ENCODE data around the gene NLRP1. TPM values are rescaled to one million over a fixed set of nuclear protein-coding genes. Genes with fewer than 3 reads are reported as not detected.

Gene NLRP1
- total and polyA plus RNA-seq, 2 of the 13 experiments (the other 11 are each of a cell fraction or from before 2014, with no cell fraction given) = 3.4 to 3.7 TPM

- TF ChIP-seq ZBTB7A (CRISPR knock-in tag; IDR thresholded peaks at IDR 0.05) (0 out of 2 replicates have a peak, but pooled peaks have one; percentile 26), PRDM10 (CRISPR knock-in tag; IDR thresholded peaks at IDR 0.05; ENCODE audit: low read depth) (0 out of 2 replicates have a peak, but pooled peaks have one; percentile 1), ZNF841 (CRISPR knock-in tag; IDR thresholded peaks at IDR 0.05; ENCODE audit: borderline replicate concordance) (0 out of 2 replicates have a peak, but pooled peaks have one; percentile 52), ZNF264 (CRISPR knock-in tag; IDR thresholded peaks at IDR 0.05) (no peak), NFE2L1 (CRISPR knock-in tag; IDR thresholded peaks at IDR 0.05; ENCODE audit: borderline replicate concordance) (0 out of 2 replicates have a peak, but pooled peaks have one; percentile 8), ZNF337 (CRISPR knock-in tag; IDR thresholded peaks at IDR 0.05; ENCODE audit: borderline replicate concordance, low read depth) (no peak)
- TF ChIP-seq, protein P1, sequence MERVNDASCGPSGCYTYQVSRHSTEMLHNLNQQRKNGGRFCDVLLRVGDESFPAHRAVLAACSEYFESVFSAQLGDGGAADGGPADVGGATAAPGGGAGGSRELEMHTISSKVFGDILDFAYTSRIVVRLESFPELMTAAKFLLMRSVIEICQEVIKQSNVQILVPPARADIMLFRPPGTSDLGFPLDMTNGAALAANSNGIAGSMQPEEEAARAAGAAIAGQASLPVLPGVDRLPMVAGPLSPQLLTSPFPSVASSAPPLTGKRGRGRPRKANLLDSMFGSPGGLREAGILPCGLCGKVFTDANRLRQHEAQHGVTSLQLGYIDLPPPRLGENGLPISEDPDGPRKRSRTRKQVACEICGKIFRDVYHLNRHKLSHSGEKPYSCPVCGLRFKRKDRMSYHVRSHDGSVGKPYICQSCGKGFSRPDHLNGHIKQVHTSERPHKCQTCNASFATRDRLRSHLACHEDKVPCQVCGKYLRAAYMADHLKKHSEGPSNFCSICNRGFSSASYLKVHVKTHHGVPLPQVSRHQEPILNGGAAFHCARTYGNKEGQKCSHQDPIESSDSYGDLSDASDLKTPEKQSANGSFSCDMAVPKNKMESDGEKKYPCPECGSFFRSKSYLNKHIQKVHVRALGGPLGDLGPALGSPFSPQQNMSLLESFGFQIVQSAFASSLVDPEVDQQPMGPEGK (CRISPR knock-in tag; IDR thresholded peaks at IDR 0.05) = no peak
- TF ChIP-seq, protein P2, sequence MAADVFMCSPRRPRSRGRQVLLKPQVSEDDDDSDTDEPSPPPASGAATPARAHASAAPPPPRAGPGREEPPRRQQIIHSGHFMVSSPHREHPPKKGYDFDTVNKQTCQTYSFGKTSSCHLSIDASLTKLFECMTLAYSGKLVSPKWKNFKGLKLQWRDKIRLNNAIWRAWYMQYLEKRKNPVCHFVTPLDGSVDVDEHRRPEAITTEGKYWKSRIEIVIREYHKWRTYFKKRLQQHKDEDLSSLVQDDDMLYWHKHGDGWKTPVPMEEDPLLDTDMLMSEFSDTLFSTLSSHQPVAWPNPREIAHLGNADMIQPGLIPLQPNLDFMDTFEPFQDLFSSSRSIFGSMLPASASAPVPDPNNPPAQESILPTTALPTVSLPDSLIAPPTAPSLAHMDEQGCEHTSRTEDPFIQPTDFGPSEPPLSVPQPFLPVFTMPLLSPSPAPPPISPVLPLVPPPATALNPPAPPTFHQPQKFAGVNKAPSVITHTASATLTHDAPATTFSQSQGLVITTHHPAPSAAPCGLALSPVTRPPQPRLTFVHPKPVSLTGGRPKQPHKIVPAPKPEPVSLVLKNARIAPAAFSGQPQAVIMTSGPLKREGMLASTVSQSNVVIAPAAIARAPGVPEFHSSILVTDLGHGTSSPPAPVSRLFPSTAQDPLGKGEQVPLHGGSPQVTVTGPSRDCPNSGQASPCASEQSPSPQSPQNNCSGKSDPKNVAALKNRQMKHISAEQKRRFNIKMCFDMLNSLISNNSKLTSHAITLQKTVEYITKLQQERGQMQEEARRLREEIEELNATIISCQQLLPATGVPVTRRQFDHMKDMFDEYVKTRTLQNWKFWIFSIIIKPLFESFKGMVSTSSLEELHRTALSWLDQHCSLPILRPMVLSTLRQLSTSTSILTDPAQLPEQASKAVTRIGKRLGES (CRISPR knock-in tag; IDR thresholded peaks at IDR 0.05; ENCODE audit: borderline replicate concordance) = 0 out of 2 replicates have a peak, but pooled peaks have one; percentile 2
- peak; percentile 10; the same call in 2 of the 3 replicates for ATAC-seq
- H3K4me2 ChIP-seq (ENCODE audit: low read depth, low read length) = peak overlapping the region; percentile 98
- WGBS (ENCODE audit: low lambda C conversion rate) = 0% methylated on average over 17 of the region's 17 CpGs
- DNase-seq (ENCODE audit: low spot score) = no peak
- 0 out of 2 replicates have a peak, but pooled peaks cover 10% of the 10 kb centered on the region for H4K20me1 ChIP-seq (ENCODE audit: insufficient read depth, low read length)
- in situ Hi-C loops (cut with HindIII; ENCODE audit: extremely low pct_ligation_motif_present, low pct_unique_long_range_greater_than_20kb) (no loop called here), intact Hi-C loops (cut with micrococcal nuclease; ENCODE audit: unreplicated experiment) (no loop called here)
- peaks cover 38% of the 10 kb centered on the region for H3K4me1 ChIP-seq (ENCODE audit: insufficient read depth, low read length)
- peak overlapping the region; percentile 67 for H3K27ac ChIP-seq (ENCODE audit: extremely low read length, insufficient read depth, low read length)
- peaks cover 51% of the 10 kb centered on the region for H3K79me2 ChIP-seq (ENCODE audit: insufficient read depth, low read length)
- no peak overlapping the region for H2AFZ ChIP-seq (ENCODE audit: low read length)
- H3K27me3 ChIP-seq (ENCODE audit: control insufficient read depth in 1 of 2, insufficient read depth in 2 of 2, low read length in 2 of 2) = no peaks in the 10 kb centered on the region; a peak in 1 of 5 replicates
- H3K9ac ChIP-seq (ENCODE audit: insufficient read depth, low read depth, low read length) = peak overlapping the region; percentile 84
- H3K4me3 ChIP-seq (replicated peaks in 1 of 3; ENCODE audit: insufficient read depth in 1 of 3, low read depth in 2 of 3, low read length in 3 of 3) = peak overlapping the region; percentile 91 to 97 (median 96)
- peaks cover 1 to 9% of the 10 kb centered on the region in 2 experiments; a peak in 2 of 5 replicates for H3K36me3 ChIP-seq (replicated peaks in 1 of 2; ENCODE audit: control insufficient read depth in 1 of 2, insufficient read depth in 2 of 2, low read length in 2 of 2)
- BruUV-seq (replicated peaks) = no TSS peak
- no peaks in the 10 kb centered on the region for H3K9me3 ChIP-seq (ENCODE audit: low read length)
- CTCF ChIA-PET (ENCODE audit: low intra/inter-chr PET ratio, low total read pairs) = no interaction called here
- FAIRE-seq = no peak
- POLR2A ChIA-PET = interaction anchor here (0.8 to 2.9 kb wide), 5 partner anchors 8 to 35 kb away, joined by 3 to 51 read pairs (median 4); partner anchors contain the start of genes C1QBP, DERL2 and MIS12
Observed at GRCh38 chr17:5468075-5468473, 116.2 kb downstream of the NLRP1 start.

Measured in HepG2 (cell line).